Measurements from ENCODE around the gene PCDHA3. TPM values are rescaled to one million over a fixed set of nuclear protein-coding genes. Genes with fewer than 3 reads are reported as not detected.
"Not testable (repeated sequence)": the region's sequence is repeated elsewhere in the genome, so short reads cannot be mapped to it uniquely, and the experiment has no call there.

Gene PCDHA3
- total RNA-seq, 1 donor from 2014 or later = not detected

GRCh38 chr5:140796718-140797095 is 4.2 kb upstream of the PCDHA3 start:
- no peak for FAIRE-seq
- Histone ChIP-seq H3K4me3 (ENCODE audit: low read depth, low read length) (no peak overlapping the region), H3K36me3 (ENCODE audit: control insufficient read depth, insufficient read depth, low read length) (no peaks in the 10 kb centered on the region), H3K27me3 (ENCODE audit: control insufficient read depth, insufficient read depth, low read length) (no peaks in the 10 kb centered on the region)
- no peak for TF ChIP-seq CTCF (IDR thresholded peaks at IDR 0.05; ENCODE audit: insufficient read depth, low read length, severe bottlenecking)
- no peak for DNase-seq (ENCODE audit: low read depth)

- no peak for TF ChIP-seq CTCF (IDR thresholded peaks at IDR 0.05; ENCODE audit: insufficient read depth, low read length, severe bottlenecking)
- DNase-seq (ENCODE audit: low read depth) (no peak), FAIRE-seq (no peak)
- no peaks in the 10 kb centered on the region for H3K27me3 ChIP-seq (ENCODE audit: control insufficient read depth, insufficient read depth, low read length)
- no peaks in the 10 kb centered on the region for H3K36me3 ChIP-seq (ENCODE audit: control insufficient read depth, insufficient read depth, low read length)
- H3K4me3 ChIP-seq (ENCODE audit: low read depth, low read length) = no peak overlapping the region
Measured at GRCh38 chr5:140801494-140801841, 611 bp downstream of the PCDHA3 start.

GRCh38 chr5:140802381-140802780 is 1.5 kb downstream of the PCDHA3 start:
- DNase-seq (ENCODE audit: low read depth); FAIRE-seq; H3K4me3 ChIP-seq (ENCODE audit: low read depth, low read length); H3K27me3 ChIP-seq (ENCODE audit: control insufficient read depth, insufficient read depth, low read length); H3K36me3 ChIP-seq (ENCODE audit: control insufficient read depth, insufficient read depth, low read length): not testable (repeated sequence)

- H3K27me3 ChIP-seq (ENCODE audit: control insufficient read depth, insufficient read depth, low read length) = no peaks in the 10 kb centered on the region
- DNase-seq (ENCODE audit: low read depth) = no peak
- no peak overlapping the region for H3K4me3 ChIP-seq (ENCODE audit: low read depth, low read length)
- no peak for TF ChIP-seq CTCF (IDR thresholded peaks at IDR 0.05; ENCODE audit: insufficient read depth, low read length, severe bottlenecking)
- no peak for FAIRE-seq
- no peaks in the 10 kb centered on the region for H3K36me3 ChIP-seq (ENCODE audit: control insufficient read depth, insufficient read depth, low read length)
Measured at GRCh38 chr5:140802781-140803271, 2.0 kb downstream of the PCDHA3 start.

- H3K4me3 ChIP-seq (ENCODE audit: low read depth, low read length) = peak within 1 kb of the TSS; percentile 26
- H3K36me3 ChIP-seq (ENCODE audit: control insufficient read depth, insufficient read depth, low read length) = no peaks in the 10 kb centered on the region
- DNase-seq (ENCODE audit: low read depth) (no peak), FAIRE-seq (no peak)
- no peaks in the 10 kb centered on the region for H3K27me3 ChIP-seq (ENCODE audit: control insufficient read depth, insufficient read depth, low read length)
- peak; percentile 27 for TF ChIP-seq CTCF (IDR thresholded peaks at IDR 0.05; ENCODE audit: insufficient read depth, low read length, severe bottlenecking)
Measured at GRCh38 chr5:140806834-140807775, 6.2 kb downstream of the PCDHA3 start, which contains the start of gene PCDHA4. PCDHA4 (plus strand) TSS chr5:140807068.

GRCh38 chr5:140808241-140808888 is 7.5 kb downstream of the PCDHA3 start:
- not testable (repeated sequence) for FAIRE-seq; H3K4me3 ChIP-seq (ENCODE audit: low read depth, low read length); H3K36me3 ChIP-seq (ENCODE audit: control insufficient read depth, insufficient read depth, low read length); H3K27me3 ChIP-seq (ENCODE audit: control insufficient read depth, insufficient read depth, low read length); DNase-seq (ENCODE audit: low read depth)
